Fibroblast of lung (primary cell): Measurements from ENCODE around the gene RB1. TPM values are rescaled to one million over a fixed set of nuclear protein-coding genes. Genes with fewer than 3 reads are reported as not detected.

Source experiments
- DNase-seq, 2 donors: peaks; one replicate each; pipeline versions ENCODE4 v3.0.0 to v3.0.0-alpha.2; 2010; ENCODE audit warnings: low read depth in 2 of 2
- H2AFZ ChIP-seq: 2 replicates; pipeline ENCODE4 v1.5.1; 2012; ENCODE audit warnings: low read length, control low read depth, inconsistent platforms
- H3K27ac ChIP-seq: 2 replicates; pipeline ENCODE4 v1.5.1; 2011; ENCODE audit warnings: low read length, control low read depth; ENCODE audit not compliant: insufficient read depth
- H3K27me3 ChIP-seq: 2 replicates; pipeline ENCODE4 v1.5.1; 2011; ENCODE audit warnings: mild to moderate bottlenecking, low read length; ENCODE audit not compliant: control insufficient read depth, insufficient read depth
- H3K36me3 ChIP-seq: 2 replicates; pipeline ENCODE4 v1.5.1; 2011; ENCODE audit warnings: low read length; ENCODE audit not compliant: control insufficient read depth, insufficient read depth
- H3K4me1 ChIP-seq: 2 replicates; pipeline ENCODE4 v1.5.1; 2011; ENCODE audit warnings: low read length; ENCODE audit not compliant: control insufficient read depth, insufficient read depth; ENCODE audit errors: extremely low read depth
- H3K4me2 ChIP-seq: 2 replicates; pipeline ENCODE4 v1.5.1; 2011; ENCODE audit warnings: low read length, control low read depth; ENCODE audit not compliant: insufficient read depth; ENCODE audit errors: extremely low read depth
- H3K4me3 ChIP-seq, 4 experiments: fragments of 200-600 bp in 1 of 4; sonication (generic) in 1 of 4; replicated peaks in 1 of 4; 2 replicates each; pipeline ENCODE4 v1.5.1; 2011 to 2016; ENCODE audit warnings: low read length in 4 of 4, low read depth in 3 of 4, mild to moderate bottlenecking in 3 of 4, control low read depth in 2 of 4, inconsistent platforms in 1 of 4, mixed read lengths in 1 of 4; ENCODE audit not compliant: insufficient read depth in 1 of 4; ENCODE audit errors: control extremely low read depth in 1 of 4
- H3K79me2 ChIP-seq: 2 replicates; pipeline ENCODE4 v1.5.1; 2012; ENCODE audit warnings: mild to moderate bottlenecking, low read length, inconsistent platforms; ENCODE audit not compliant: control insufficient read depth, insufficient read depth
- H3K9ac ChIP-seq: 2 replicates; pipeline ENCODE4 v1.5.1; 2011; ENCODE audit warnings: mild to moderate bottlenecking, low read length, control low read depth; ENCODE audit not compliant: insufficient read depth
- H3K9me3 ChIP-seq: 2 replicates; pipeline ENCODE4 v1.5.1; 2012; ENCODE audit warnings: low read depth, low read length; ENCODE audit not compliant: control insufficient read depth, insufficient read depth
- H4K20me1 ChIP-seq: 2 replicates; pipeline ENCODE4 v1.5.1; 2011; ENCODE audit warnings: low read length; ENCODE audit not compliant: control insufficient read depth, insufficient read depth; ENCODE audit errors: extremely low read depth
- EZH2 ChIP-seq: IDR thresholded peaks from 2 replicates; pipeline ENCODE4 v1.5.1; 2012; ENCODE audit warnings: low read length, control low read depth, mild to moderate bottlenecking; ENCODE audit errors: missing control alignments
- polyA plus RNA-seq, 2 donors: library from polyadenylated mRNA; depleted of rRNA in 1 of 2; stranded (reverse) in 1 of 2; unstranded in 1 of 2; fragments of >200 nt; gene quantifications; 2 replicates each; pipeline ENCODE4 v1.2.1, GENCODE V29; 2011 to 2012; ENCODE audit warnings: missing spikeins in 1 of 2
- total RNA-seq: library from RNA; depleted of rRNA; stranded (reverse); fragments of >200 nt; gene quantifications from 2 replicates; pipeline ENCODE4 v1.2.1, GENCODE V29; 2014
- TF ChIP-seq, protein P1 (sequence below), 2 donors: IDR thresholded peaks in 1 of 2; conservative IDR thresholded peaks in 1 of 2; 1 replicate in 1 of 2; 2 replicates in 1 of 2; pipeline ENCODE4 v1.5.1; 2011 to 2012; ENCODE audit warnings: low read length in 2 of 2, control low read depth in 1 of 2, inconsistent platforms in 1 of 2, low read depth in 1 of 2, mild to moderate bottlenecking in 1 of 2

RB1 gene
- total and polyA plus RNA-seq, 2 donors (not counting 1 experiment from before 2014, with no cell fraction given) = 31.9 to 39.7 TPM

DNA sequence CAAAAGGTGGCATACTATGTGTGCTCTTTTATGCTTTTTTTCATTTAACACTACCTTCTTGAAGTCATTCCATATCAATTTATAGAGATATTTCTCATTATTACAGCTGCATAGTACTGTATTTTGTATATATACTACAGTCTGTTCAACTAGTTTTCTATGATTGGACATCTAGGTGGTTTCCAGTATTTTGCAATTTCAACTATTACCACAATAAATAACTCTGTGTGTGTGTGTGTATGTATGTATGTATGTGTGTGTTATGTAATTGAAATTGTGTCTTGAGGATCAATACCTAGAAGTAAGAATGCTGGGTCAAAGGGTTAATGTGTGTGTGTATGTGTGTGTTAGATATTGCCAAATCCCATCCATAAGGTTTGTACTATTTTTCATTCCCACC is 102.3 kb downstream of the RB1 start:
- H3K36me3 ChIP-seq = no peaks in the 10 kb centered on the region
- no peaks in the 10 kb centered on the region for H3K27me3 ChIP-seq
- H4K20me1 ChIP-seq = no peaks in the 10 kb centered on the region
- no peak overlapping the region for H2AFZ ChIP-seq
- peaks cover 4% of the 10 kb centered on the region for H3K4me1 ChIP-seq
- H3K9ac ChIP-seq = no peak overlapping the region
- no peak for TF ChIP-seq EZH2
- TF ChIP-seq, protein P1, sequence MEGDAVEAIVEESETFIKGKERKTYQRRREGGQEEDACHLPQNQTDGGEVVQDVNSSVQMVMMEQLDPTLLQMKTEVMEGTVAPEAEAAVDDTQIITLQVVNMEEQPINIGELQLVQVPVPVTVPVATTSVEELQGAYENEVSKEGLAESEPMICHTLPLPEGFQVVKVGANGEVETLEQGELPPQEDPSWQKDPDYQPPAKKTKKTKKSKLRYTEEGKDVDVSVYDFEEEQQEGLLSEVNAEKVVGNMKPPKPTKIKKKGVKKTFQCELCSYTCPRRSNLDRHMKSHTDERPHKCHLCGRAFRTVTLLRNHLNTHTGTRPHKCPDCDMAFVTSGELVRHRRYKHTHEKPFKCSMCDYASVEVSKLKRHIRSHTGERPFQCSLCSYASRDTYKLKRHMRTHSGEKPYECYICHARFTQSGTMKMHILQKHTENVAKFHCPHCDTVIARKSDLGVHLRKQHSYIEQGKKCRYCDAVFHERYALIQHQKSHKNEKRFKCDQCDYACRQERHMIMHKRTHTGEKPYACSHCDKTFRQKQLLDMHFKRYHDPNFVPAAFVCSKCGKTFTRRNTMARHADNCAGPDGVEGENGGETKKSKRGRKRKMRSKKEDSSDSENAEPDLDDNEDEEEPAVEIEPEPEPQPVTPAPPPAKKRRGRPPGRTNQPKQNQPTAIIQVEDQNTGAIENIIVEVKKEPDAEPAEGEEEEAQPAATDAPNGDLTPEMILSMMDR (conservative IDR thresholded peaks at IDR 0.05 in 1 of 2, IDR thresholded peaks at IDR 0.05 in 1 of 2; ENCODE audit: low read depth in 1 of 2, low read length in 2 of 2) = no peak
- DNase-seq = no peak
- H3K4me2 ChIP-seq = no peak overlapping the region
- no peak overlapping the region for H3K4me3 ChIP-seq
- H3K27ac ChIP-seq = no peak overlapping the region
- H3K79me2 ChIP-seq = peaks cover 7% of the 10 kb centered on the region
- H3K9me3 ChIP-seq = no peaks in the 10 kb centered on the region

DNA sequence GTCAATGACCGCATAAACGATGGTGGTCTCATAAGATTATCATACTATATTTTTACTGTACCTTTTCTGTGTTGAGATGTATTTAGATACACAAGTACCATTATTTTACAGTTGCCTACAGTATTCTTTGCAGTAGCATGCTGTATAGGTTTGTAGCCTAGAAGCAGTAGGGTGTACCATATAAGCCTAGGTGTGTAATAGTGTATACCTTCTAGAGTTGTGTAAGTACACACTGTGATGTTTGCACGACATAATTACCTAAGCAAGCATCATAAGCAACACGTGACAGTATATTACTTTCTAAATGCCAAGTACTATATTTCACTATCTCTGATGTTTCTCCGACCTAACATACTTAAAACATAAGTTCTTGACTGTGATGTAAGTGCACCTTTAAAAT is 106.6 kb downstream of the RB1 start:
- Histone ChIP-seq H3K4me3 (peak overlapping the region; percentile 15 to 96 (median 44)), H3K36me3 (no peaks in the 10 kb centered on the region), H4K20me1 (no peaks in the 10 kb centered on the region), H3K4me2 (peak overlapping the region; percentile 82), H3K27ac (no peak overlapping the region), H3K9me3 (no peaks in the 10 kb centered on the region), H3K4me1 (no peaks in the 10 kb centered on the region), H2AFZ (no peak overlapping the region), H3K27me3 (no peaks in the 10 kb centered on the region), H3K79me2 (peaks cover 17% of the 10 kb centered on the region), H3K9ac (no peak overlapping the region)
- TF ChIP-seq, protein P1 (conservative IDR thresholded peaks at IDR 0.05 in 1 of 2, IDR thresholded peaks at IDR 0.05 in 1 of 2; ENCODE audit: low read depth in 1 of 2, low read length in 2 of 2) = no peak
- no peak for TF ChIP-seq EZH2
- DNase-seq = no peak

DNA sequence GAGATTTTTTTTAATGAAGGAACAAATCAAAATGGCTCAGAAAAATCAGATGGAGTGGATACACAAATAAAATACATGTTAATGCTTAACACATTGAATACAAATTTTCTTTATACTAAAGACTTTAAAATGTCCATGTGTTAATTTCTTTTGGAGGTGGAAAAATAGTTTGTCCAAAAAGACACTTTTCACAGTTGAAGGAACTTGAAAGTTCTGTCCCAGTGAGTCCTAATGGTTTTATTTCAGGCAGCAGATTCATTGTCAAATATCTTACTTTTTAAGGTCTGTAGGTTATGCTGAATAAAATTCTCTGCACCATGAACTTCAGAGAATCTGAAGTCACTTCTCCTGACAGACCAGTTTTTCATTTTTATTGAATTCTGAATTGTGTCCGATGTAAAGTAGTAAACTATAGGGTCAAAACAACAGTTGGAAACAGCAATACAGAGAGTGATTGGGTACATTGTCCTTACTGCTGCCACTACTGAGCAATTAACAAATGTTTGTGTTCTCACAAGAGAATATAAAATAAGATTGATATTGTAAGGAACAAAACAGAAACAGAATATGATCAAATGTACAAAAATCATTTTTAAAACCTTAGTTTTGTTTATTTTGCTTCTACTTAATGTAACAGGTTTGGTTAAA is 107.7 kb downstream of the RB1 start:
- H3K4me3 ChIP-seq = peak overlapping the region; percentile 41 to 96 (median 64)
- TF ChIP-seq EZH2 = no peak
- TF ChIP-seq, protein P1 (conservative IDR thresholded peaks at IDR 0.05 in 1 of 2, IDR thresholded peaks at IDR 0.05 in 1 of 2; ENCODE audit: low read depth in 1 of 2, low read length in 2 of 2) = no peak
- peak in 1 of 2 donors; percentile 3 for DNase-seq
- H2AFZ ChIP-seq = no peak overlapping the region
- peaks cover 17% of the 10 kb centered on the region for H3K79me2 ChIP-seq
- no peaks in the 10 kb centered on the region for H3K27me3 ChIP-seq
- H3K4me1 ChIP-seq = no peaks in the 10 kb centered on the region
- H3K27ac ChIP-seq = peak overlapping the region; percentile 67
- peak overlapping the region; percentile 20 for H3K9ac ChIP-seq
- H3K4me2 ChIP-seq = peak overlapping the region; percentile 82
- H3K9me3 ChIP-seq = no peaks in the 10 kb centered on the region
- H4K20me1 ChIP-seq = no peaks in the 10 kb centered on the region
- H3K36me3 ChIP-seq = no peaks in the 10 kb centered on the region
